DMS 273 (cell line): ENCODE results near the gene KIF16B.

Source experiments
- DNase-seq: peaks from one replicate; lab custom pipeline; 2025; ENCODE audit not compliant: unreplicated experiment; lab: John Stamatoyannopoulos, UW

Gene KIF16B

DNA sequence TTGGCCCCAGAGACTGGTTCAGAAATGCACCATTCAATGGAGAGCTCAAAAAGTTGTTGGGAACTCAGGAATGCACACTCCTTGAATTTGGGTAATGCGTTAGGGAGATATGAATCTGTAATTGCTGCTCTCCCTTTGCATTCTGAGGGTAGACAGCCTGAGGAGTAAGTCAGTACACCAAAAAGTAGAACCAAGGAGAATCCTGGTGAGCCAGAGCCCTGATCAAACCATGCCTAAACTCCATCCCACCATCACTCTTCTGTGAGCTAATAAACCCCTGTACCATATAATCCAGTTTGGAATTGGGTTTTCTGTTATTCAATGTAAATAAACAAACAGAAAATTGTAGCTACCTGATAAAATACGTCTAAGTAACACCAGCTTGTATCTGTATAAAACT lies 90.2 kb downstream of the KIF16B start:
- DNase-seq = no peak

DNA sequence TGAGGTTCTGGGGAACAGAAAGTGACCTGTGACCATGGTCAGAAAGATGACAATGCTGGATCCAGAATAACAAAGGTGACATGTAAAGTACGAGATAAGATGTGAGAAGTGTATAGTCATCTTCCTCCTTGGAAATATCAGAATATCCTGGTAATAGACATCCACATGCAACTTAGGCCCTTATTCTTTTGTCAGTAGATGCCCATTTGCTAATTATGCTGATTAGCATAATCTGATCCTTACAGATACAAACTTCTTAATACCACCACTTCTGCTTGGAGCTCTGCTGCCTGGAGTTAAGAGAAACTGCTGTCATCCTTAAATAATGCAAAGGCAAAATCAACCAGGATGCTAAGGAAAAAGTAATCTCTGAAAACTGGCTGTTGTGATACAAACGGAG lies 91.3 kb downstream of the KIF16B start:
- no peak for DNase-seq

DNA sequence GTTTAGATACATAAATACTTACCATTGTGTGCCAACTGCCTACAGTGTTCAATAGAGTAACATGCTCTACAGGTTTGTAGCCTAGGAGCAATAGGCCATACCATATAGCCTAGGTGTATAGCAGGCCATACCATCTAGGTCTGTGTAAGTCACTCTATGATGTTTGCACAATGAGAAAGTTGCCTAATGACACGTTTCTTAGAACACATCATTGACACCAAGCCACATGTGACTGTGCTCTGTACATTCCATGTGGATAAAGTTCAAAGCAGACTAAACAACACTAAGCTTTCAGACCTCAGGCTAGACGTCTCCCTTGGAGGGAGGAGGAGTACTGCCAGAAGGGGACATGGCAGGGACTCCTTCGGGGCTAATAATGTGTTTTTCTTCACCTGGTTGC lies 93.6 kb downstream of the KIF16B start:
- DNase-seq = no peak

DNA sequence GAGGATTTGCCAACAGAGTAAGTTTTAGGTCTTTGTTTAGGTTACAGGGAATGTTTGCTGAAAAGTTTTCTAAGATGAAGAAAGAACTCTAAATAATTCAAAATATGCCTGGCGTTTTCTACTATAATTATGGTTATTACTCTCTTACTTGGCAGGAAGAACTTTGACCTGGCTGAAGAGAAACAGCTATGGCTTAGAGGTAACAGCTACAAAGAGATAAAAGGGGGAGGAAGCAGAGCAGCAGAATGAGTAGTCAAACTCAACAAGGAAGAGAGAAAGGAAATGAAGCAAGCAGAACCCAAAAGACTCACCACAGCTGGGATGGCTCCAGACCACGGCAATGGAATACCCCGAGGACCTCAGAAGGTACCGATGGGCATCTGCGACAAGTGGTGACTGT lies 95.6 kb downstream of the KIF16B start:
- DNase-seq = no peak

DNA sequence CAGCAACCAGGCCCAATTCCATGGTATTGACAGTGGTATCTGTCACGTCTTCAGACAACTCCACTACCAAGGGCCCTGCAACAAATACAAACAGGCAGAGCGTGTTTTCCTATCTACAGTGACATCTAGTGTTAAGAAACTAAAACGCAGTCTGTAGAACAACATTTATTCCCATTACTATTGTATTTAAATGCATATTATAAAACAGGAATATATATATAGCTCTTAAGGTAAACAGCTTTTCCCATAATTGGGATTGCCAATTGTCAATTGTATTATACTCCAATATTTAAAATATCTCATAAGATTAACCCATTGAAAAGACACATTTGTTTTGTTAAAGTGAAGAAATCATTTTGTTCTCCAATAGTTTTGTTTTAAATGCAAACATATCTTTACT lies 97.2 kb downstream of the KIF16B start:
- DNase-seq = peak; percentile 73

DNA sequence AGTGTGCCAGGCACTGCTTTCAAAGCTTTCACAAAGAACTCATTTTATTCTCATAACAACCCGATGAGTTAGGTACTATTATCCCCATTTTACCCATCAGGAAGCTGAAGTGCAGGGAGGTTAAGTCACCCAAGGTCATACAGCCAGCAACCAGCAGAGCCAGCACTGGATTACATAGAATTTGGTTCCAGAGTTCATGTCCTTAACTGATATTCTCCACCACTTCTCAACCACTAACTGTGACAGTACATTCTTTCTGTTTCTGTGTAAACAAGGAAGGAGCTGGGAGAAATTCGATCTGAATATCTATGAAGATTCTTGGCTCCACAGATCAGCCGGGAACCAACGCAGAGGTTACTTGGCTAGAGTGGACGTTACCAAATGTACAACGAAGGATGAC lies 98.0 kb downstream of the KIF16B start:
- no peak for DNase-seq

DNA sequence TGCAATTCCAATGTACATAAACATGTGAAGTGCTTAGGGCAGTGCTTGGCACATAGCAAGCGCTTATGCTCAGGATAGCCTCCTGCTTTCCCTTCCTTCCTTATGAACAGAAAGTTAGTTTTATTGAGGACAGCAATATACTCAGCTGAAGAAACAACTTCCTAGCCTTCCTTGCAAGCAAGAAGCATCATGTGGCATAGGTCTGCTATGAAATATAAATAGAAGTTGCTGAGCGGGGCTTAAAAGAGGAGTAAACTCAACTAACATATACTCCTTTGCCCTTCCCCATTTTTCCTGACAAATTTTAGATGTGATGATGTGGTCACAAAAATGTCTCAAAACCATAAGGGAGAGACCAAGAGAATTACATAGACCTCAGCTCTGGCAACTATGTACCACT lies 98.9 kb downstream of the KIF16B start:
- DNase-seq = no peak

DNA sequence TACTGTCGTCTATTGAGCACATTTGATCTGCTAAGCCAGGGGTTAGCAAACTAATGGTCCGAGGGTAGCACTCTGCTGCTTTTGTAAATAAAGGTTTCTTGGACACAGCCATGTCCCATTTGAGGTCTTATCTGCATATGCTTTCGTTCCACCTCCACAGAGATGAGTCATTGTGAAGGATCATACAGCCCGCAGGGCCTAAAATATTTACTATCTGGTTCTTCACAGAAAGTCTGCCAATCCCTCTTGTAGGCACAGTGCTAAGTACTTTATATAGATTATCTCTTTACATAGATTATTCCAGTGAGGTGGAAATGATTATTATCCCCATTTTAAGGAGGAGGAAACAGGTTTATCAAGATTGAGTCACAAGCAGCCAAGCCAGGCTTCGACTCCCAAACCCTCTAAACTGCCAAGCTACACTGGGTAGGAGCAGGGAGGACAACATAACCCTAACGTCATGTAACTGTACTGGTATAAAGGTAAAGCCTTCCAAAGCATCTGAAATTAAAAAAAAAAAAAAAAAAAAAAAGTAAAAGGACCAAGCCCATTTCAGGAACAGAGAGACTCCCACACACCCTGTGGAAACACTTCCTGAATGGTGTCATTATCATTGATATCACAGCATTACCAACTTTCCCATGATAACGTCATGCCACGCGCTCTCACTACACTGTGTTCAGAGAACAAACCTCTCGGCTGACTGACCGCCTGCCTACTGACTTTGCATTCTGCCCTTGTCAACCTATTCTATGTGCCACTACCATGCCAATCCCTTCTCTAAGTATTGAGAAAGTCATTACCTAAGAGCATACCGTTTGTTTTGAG lies 101.0 kb downstream of the KIF16B start:
- no peak for DNase-seq

DNA sequence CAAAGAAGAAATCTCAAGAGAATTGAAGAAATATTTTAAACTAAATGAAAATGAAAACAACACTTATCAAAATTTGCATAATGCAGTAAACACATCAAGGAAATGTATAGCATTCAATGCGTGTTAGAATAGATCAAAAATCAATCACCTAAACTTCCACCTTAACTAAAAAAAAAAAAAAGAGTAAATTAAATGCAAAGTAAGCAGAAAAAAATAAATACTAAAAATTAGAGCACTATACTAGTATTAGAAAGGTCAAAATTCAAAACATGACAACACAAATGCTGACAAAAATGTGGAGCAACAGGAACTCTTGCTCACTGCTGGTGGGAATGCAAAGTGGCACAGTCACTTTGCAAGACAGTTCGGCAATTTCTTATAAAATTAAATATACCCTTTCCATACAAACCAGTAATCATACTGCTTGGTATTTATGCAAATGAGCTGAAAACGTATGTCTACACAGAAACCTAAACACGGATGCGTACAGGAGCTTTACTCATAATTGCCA lies 103.8 kb downstream of the KIF16B start:
- no peak for DNase-seq

DNA sequence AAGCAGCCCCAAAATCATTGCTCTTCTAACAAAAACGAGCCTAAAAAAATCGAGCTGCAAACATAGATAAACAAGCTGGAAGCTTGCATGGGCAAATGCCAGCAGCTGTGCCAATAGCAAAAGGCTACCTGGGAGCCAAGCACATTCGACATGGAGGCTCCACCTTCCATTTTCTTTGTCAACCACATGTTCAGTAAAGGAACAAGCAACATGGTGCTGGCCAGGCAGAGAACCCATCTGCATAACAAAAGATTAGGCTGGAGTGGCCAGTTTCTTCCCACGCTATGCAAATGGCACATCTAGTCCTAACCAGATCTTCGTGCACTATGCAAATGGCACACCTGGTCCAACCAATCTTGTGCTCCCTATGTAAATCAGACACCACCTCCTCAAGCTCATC lies 110.5 kb downstream of the KIF16B start:
- peak; percentile 21 for DNase-seq

DNA sequence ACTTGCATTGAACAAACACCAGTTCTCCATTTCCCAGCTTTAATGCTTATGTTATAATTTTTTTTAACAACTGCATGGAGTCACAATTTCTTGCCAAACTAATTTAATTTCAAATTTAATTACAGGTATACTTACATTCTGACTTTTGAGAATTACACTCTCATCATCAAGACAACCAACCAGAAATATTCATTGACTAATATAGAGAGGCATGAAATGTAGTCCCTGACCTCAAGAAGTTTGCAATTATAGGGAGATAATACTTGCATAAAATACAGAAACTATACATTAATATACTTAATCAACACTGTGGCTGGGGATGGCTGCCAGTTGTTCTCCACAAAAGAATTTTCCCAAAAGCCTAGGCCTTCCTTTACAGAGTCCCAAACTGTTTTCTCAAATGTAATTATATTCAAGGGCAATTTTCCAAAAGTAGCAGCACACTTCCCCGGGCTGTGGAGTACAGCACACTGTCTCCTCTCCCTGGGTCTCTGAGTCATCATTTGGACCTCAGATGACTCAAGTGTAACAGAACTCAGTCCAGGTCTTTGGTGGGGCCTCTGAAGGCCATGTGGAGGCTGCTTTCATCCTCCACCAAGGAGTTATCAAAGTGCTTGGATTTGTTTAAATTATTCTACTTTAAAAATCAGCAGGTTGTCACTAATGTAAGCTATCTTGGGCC lies 114.1 kb downstream of the KIF16B start:
- peak; percentile 77 for DNase-seq

DNA sequence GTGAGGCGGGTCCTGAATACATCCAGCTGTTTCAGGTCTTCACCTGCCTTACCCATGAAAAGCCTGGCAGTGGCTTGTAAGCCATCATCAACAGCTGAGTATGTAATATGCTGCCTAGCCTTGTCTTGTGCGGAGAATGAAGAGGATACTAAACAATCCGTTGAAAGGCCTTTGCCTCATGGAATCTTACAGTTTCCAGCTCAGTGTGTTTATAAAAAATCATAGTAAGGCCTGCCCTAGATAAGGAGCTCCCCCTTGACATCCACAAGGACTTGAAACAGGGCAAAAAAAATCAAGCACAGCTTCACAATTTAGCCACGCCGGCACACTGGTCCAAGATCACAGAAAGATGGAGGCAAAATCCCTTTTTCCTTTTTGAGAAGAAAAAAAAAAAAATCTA lies 115.7 kb downstream of the KIF16B start:
- DNase-seq = no peak

DNA sequence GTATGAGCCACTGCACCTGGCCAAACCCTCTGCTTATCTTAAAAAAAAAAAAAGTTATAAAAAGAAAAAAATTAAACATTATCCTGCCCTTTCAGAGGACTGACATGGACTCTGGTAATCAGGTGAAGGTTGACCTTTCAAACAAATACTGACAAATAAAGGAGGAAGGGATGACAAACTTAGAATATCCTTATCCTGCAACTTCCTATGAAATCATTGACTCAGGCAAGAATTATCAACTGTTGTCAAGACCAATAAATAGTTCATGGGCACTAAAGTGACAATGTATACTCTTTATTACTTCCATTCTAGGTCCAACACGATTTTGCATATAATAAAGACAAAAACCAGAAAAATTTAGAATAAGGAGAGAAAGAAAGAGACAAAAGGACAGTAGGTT lies 117.9 kb downstream of the KIF16B start:
- no peak for DNase-seq

DNA sequence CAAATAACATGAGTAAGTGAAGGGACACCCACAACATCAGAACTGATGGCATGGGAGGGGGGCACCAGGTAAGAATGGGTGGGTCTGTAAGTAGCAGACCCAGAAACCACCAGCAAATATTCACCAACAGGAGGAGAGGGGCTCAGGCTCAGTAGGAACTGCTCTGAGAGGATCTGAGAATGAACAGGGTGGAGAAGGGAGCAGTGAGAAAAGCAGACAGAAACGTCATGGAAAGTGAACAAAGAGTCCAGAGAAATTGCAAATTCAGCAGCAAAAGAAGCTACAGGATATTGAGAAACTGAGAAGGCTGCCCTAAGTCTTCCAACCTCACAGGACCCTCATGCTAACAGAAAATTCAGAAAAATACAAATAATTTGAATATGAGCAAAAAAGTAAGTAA lies 121.3 kb downstream of the KIF16B start:
- DNase-seq = no peak

DNA sequence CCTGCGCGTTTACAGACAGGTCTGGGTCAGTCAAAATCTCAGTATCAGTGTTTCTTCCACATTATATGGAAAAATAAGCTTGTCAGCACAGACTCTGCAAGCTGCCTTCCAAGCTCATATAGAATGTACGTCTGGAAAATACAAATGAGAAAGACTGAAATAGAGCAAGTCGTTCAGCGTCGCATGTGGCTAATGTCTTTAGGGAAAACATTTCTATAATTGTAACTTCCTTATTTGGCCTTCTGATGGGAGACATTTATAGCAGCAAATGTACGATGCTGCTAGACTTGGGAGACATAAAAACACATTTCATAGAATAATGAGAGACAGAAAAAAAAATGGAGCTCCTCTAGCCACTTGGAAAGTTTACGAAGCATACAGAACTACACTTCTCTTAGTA lies 122.2 kb downstream of the KIF16B start:
- no peak for DNase-seq

DNA sequence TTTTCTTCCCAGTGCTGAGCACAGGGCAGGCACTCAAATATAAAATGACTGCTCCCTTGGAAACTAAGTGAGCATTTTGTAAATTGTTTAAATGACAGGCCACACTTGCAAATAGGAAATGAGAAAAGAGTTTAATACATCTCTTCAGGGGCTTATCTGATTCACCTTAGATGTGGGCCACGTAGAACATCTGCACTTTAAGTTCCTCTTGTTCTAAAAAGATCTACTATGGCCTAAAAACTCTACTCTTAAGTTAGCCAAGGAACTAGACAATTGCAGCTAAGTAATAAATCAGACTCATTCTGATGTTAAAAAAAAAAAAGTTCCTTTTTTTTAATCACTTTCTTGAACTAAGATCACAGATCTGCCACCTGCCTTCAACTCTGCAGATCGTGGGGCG lies 126.3 kb downstream of the KIF16B start:
- DNase-seq = no peak

DNA sequence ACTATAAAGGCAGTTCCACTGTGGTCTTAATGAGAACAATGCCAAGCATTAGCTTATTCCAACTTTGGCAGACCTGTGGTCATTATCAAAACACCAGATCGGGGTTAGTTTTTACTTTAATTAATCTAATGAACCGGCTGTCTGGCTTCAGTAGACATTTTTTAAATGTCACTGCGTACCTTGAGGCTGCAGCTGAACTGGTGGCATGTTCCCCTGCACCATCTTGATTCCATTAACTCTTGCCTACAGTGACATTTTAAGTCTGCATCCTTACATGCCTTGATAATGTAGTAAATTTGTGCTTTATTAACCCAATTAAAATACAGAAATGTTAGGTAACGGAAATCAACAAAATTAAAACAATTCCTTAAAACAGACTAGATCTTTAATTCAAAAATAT lies 127.0 kb downstream of the KIF16B start:
- DNase-seq = no peak

DNA sequence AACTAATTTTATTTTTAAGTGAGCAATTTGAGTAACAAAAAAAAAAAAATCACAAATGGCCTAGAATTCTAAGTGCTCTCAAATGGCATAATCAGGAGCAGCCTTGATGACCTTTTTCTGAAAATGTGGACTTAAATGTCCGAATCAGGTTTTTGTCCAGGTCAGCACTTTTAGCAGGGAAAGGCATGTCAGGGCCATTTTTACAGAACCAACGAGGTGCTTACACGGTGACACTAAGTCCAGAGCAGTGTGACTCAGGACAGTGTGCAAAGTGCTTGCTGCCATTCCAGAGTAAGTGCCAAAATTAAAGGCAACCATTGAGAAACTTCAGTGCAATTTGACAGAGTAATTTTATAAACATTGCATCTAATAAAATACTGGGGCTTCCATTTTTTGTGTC lies 127.8 kb downstream of the KIF16B start:
- no peak for DNase-seq

DNA sequence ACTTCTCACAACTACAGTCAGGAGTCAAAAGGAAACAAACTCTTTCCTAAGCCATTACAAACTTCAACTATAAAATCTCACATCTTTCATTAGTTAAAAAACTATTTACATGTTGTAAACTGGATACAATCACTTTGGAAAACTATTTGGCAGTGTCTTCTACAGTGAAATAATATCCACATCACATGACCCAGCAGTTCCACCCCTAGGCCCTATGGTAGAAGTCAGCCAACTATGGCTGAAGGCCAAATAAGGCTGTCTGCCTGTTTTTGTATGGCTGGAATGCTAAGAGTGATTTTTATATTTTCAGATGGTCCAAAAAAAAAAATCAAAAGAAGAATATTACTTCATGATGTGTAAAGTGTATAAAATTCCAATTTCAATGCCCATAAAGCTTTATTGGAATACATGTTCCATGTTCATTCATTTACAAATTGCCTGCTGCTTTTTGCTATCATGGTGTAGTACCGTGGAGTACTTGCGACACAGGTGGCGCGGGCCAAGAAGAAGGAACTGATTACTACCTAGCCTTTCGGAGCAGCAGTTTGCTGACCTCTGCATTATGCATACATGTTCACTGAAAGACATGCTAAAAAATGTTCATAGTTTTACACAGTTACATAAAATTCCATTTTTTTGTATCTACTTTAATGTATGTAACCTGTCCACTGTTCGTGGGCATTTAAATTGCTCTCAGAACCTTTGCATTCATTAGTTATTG lies 129.0 kb downstream of the KIF16B start:
- DNase-seq = peak; percentile 9

DNA sequence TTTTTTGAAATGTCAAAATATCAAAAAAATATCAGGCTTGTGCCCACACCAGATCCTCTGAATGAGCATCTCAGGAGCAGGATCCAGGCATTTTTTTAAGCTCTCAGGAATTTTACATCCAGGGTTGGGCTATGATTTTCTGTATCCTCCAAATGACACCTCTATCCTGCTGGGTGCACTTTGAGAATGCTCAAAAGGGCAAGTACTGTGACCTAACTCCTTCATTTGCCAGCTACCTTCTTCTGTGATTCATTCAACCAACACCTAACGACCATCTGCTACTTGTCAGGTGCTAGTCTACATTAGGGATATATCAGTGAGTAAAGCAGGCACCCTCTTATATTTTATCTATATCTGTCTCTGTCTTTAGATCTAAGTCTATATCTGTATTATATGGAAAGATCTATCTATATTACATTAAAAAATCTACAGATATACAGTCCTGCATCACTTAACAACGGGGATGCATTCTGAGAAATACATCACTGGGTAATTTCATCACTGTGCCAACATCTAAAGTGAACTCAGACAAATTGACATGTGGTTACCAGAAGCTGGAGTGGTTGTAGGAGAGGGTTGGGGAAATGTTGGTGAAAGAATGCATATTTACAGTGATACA lies 131.6 kb downstream of the KIF16B start:
- peak; percentile 25 for DNase-seq

DNA sequence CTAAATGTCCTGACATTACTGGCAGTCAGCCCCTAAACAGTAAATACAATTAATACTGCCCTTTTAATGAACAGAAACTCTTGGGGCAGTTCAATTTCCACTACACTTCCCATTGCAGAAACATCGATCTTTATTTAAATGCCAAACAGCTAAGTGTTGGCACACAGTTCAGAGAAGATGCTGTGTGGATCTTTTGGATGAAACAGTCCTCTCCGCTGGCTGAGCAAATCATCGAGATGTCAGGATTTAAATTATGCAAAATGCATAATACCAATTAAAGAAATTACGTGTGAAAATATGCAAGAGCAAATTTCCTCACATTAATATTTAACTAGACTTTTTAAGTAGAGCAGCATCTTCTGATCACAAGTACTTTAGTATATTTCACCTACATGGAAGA lies 132.6 kb downstream of the KIF16B start:
- no peak for DNase-seq
